Fibroblast of lung (primary cell): ENCODE measurements around the gene ARRB1. TPM values are rescaled to one million over a fixed set of nuclear protein-coding genes. Genes with fewer than 3 reads are reported as not detected.

ENCODE experiments used
- DNase-seq, 2 donors: peaks; one replicate each; pipeline versions ENCODE4 v3.0.0 to v3.0.0-alpha.2; 2010; ENCODE audit warnings: low read depth in 2 of 2
- H2AFZ ChIP-seq: 2 replicates; pipeline ENCODE4 v1.5.1; 2012; ENCODE audit warnings: low read length, control low read depth, inconsistent platforms
- H3K27ac ChIP-seq: 2 replicates; pipeline ENCODE4 v1.5.1; 2011; ENCODE audit warnings: low read length, control low read depth; ENCODE audit not compliant: insufficient read depth
- H3K27me3 ChIP-seq: 2 replicates; pipeline ENCODE4 v1.5.1; 2011; ENCODE audit warnings: mild to moderate bottlenecking, low read length; ENCODE audit not compliant: control insufficient read depth, insufficient read depth
- H3K36me3 ChIP-seq: 2 replicates; pipeline ENCODE4 v1.5.1; 2011; ENCODE audit warnings: low read length; ENCODE audit not compliant: control insufficient read depth, insufficient read depth
- H3K4me1 ChIP-seq: 2 replicates; pipeline ENCODE4 v1.5.1; 2011; ENCODE audit warnings: low read length; ENCODE audit not compliant: control insufficient read depth, insufficient read depth; ENCODE audit errors: extremely low read depth
- H3K4me2 ChIP-seq: 2 replicates; pipeline ENCODE4 v1.5.1; 2011; ENCODE audit warnings: low read length, control low read depth; ENCODE audit not compliant: insufficient read depth; ENCODE audit errors: extremely low read depth
- H3K4me3 ChIP-seq, 4 experiments: fragments of 200-600 bp in 1 of 4; sonication (generic) in 1 of 4; replicated peaks in 1 of 4; 2 replicates each; pipeline ENCODE4 v1.5.1; 2011 to 2016; ENCODE audit warnings: low read length in 4 of 4, low read depth in 3 of 4, mild to moderate bottlenecking in 3 of 4, control low read depth in 2 of 4, inconsistent platforms in 1 of 4, mixed read lengths in 1 of 4; ENCODE audit not compliant: insufficient read depth in 1 of 4; ENCODE audit errors: control extremely low read depth in 1 of 4
- H3K79me2 ChIP-seq: 2 replicates; pipeline ENCODE4 v1.5.1; 2012; ENCODE audit warnings: mild to moderate bottlenecking, low read length, inconsistent platforms; ENCODE audit not compliant: control insufficient read depth, insufficient read depth
- H3K9ac ChIP-seq: 2 replicates; pipeline ENCODE4 v1.5.1; 2011; ENCODE audit warnings: mild to moderate bottlenecking, low read length, control low read depth; ENCODE audit not compliant: insufficient read depth
- H3K9me3 ChIP-seq: 2 replicates; pipeline ENCODE4 v1.5.1; 2012; ENCODE audit warnings: low read depth, low read length; ENCODE audit not compliant: control insufficient read depth, insufficient read depth
- H4K20me1 ChIP-seq: 2 replicates; pipeline ENCODE4 v1.5.1; 2011; ENCODE audit warnings: low read length; ENCODE audit not compliant: control insufficient read depth, insufficient read depth; ENCODE audit errors: extremely low read depth
- EZH2 ChIP-seq: IDR thresholded peaks from 2 replicates; pipeline ENCODE4 v1.5.1; 2012; ENCODE audit warnings: low read length, control low read depth, mild to moderate bottlenecking; ENCODE audit errors: missing control alignments
- polyA plus RNA-seq, 2 donors: library from polyadenylated mRNA; depleted of rRNA in 1 of 2; stranded (reverse) in 1 of 2; unstranded in 1 of 2; fragments of >200 nt; gene quantifications; 2 replicates each; pipeline ENCODE4 v1.2.1, GENCODE V29; 2011 to 2012; ENCODE audit warnings: missing spikeins in 1 of 2
- total RNA-seq: library from RNA; depleted of rRNA; stranded (reverse); fragments of >200 nt; gene quantifications from 2 replicates; pipeline ENCODE4 v1.2.1, GENCODE V29; 2014
- TF ChIP-seq, protein P1 (sequence below), 2 donors: IDR thresholded peaks in 1 of 2; conservative IDR thresholded peaks in 1 of 2; 1 replicate in 1 of 2; 2 replicates in 1 of 2; pipeline ENCODE4 v1.5.1; 2011 to 2012; ENCODE audit warnings: low read length in 2 of 2, control low read depth in 1 of 2, inconsistent platforms in 1 of 2, low read depth in 1 of 2, mild to moderate bottlenecking in 1 of 2

The ARRB1 gene
- total and polyA plus RNA-seq, 2 donors (not counting 1 experiment from before 2014, with no cell fraction given), result 4.3 to 18.9 TPM

DNA sequence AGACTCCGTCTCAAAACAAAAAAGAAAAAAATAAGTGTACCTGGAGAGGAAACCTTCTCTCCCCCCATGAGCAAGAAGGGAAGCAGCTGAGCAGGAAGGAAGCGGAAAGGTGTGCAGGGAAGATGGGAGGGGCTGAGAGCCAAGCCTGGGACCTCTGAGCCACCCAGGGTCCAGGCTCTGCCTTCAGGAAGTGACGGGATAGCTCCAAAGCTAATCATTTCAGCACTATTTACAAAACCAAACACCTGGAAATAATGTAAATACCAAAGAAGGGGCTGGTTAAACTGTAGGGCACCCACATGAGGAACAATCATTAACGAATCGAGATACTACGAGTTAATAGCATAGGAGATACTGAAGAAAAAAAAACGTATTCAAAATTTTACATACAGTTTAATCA lies 27.9 kb downstream of the ARRB1 start:
- Histone ChIP-seq H3K27me3 (no peaks in the 10 kb centered on the region), H3K79me2 (no peaks in the 10 kb centered on the region), H2AFZ (no peak overlapping the region), H3K27ac (no peak overlapping the region), H4K20me1 (no peaks in the 10 kb centered on the region), H3K4me3 (no peak overlapping the region), H3K4me2 (no peak overlapping the region), H3K9ac (no peak overlapping the region), H3K4me1 (peaks cover 16% of the 10 kb centered on the region), H3K36me3 (peaks cover 1% of the 10 kb centered on the region), H3K9me3 (no peaks in the 10 kb centered on the region)
- no peak for DNase-seq
- no peak for TF ChIP-seq EZH2
- TF ChIP-seq, protein P1, sequence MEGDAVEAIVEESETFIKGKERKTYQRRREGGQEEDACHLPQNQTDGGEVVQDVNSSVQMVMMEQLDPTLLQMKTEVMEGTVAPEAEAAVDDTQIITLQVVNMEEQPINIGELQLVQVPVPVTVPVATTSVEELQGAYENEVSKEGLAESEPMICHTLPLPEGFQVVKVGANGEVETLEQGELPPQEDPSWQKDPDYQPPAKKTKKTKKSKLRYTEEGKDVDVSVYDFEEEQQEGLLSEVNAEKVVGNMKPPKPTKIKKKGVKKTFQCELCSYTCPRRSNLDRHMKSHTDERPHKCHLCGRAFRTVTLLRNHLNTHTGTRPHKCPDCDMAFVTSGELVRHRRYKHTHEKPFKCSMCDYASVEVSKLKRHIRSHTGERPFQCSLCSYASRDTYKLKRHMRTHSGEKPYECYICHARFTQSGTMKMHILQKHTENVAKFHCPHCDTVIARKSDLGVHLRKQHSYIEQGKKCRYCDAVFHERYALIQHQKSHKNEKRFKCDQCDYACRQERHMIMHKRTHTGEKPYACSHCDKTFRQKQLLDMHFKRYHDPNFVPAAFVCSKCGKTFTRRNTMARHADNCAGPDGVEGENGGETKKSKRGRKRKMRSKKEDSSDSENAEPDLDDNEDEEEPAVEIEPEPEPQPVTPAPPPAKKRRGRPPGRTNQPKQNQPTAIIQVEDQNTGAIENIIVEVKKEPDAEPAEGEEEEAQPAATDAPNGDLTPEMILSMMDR (conservative IDR thresholded peaks at IDR 0.05 in 1 of 2, IDR thresholded peaks at IDR 0.05 in 1 of 2; ENCODE audit: low read depth in 1 of 2, low read length in 2 of 2), result no peak

DNA sequence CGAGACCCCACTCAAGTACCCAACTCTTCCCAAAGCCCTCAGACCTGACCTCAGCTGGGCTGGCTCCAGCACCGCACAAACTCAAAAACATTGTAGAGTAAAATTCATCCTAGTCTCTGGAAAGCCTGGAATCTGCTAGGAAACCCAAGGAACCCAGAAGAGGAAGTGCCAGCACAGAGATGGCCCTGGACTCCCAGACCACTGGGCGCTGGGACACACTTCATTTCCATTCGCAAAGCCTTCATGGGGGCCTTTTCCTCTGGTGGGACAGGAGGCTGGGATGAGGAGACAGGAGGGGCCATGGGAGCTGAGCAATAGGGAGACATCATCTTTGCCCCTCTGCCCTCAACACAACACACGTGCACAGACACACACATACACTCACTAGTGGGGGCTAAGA lies 30.8 kb downstream of the ARRB1 start:
- TF ChIP-seq, protein P1 (conservative IDR thresholded peaks at IDR 0.05 in 1 of 2, IDR thresholded peaks at IDR 0.05 in 1 of 2; ENCODE audit: low read depth in 1 of 2, low read length in 2 of 2), result no peak
- no peak for TF ChIP-seq EZH2
- Histone ChIP-seq H3K9ac (no peak overlapping the region), H3K79me2 (no peaks in the 10 kb centered on the region), H3K4me2 (no peak overlapping the region), H3K4me1 (peaks cover 3% of the 10 kb centered on the region), H3K27ac (no peak overlapping the region), H3K27me3 (no peaks in the 10 kb centered on the region), H3K4me3 (no peak overlapping the region), H4K20me1 (no peaks in the 10 kb centered on the region), H3K9me3 (no peaks in the 10 kb centered on the region), H3K36me3 (peaks cover 1% of the 10 kb centered on the region), H2AFZ (no peak overlapping the region)
- DNase-seq, result no peak

DNA sequence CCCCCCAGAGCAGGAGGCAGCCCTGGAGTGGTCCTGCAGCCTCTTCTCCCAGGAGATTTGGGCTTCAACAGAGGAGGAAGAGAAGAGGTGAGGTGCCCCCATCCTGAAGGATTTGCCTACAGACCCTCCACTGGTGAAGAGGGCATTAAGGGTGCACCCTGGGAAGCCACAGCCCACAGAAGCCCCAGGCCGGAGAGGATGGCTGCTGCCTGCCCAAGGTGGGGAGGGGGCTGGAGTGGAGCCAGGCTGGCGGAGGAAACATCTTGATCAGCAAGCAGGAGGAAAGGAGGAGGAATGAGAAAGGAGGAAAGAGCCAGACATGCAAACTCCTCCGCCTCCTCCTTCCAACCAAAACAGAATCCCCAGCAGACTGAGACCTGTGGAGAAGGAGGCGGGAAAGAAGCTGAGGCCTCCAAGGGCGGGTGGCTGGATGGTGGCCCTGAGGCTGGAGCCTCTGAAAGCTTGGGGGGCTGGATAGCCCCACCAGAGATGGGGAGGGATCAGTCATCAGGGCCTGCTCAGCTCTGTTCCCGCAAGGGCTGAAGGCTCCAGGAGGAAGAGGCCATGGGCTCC lies 31.3 kb downstream of the ARRB1 start:
- H3K36me3 ChIP-seq, result peaks cover 1% of the 10 kb centered on the region
- H3K27ac ChIP-seq, result no peak overlapping the region
- H3K27me3 ChIP-seq, result no peaks in the 10 kb centered on the region
- H4K20me1 ChIP-seq, result no peaks in the 10 kb centered on the region
- no peaks in the 10 kb centered on the region for H3K9me3 ChIP-seq
- no peaks in the 10 kb centered on the region for H3K79me2 ChIP-seq
- TF ChIP-seq, protein P1 (conservative IDR thresholded peaks at IDR 0.05 in 1 of 2, IDR thresholded peaks at IDR 0.05 in 1 of 2; ENCODE audit: low read depth in 1 of 2, low read length in 2 of 2), result no peak
- no peak for TF ChIP-seq EZH2
- H2AFZ ChIP-seq, result no peak overlapping the region
- no peak overlapping the region for H3K4me3 ChIP-seq
- no peak for DNase-seq
- H3K9ac ChIP-seq, result no peak overlapping the region
- H3K4me1 ChIP-seq, result peaks cover 2% of the 10 kb centered on the region
- no peak overlapping the region for H3K4me2 ChIP-seq
